SH-SY5Y (cell line): ENCODE data around the gene JTB.

ENCODE experiments used
- GATA2 ChIP-seq: IDR thresholded peaks from 2 replicates; pipeline ENCODE4 v1.6.1; 2011; ENCODE audit warnings: mild to moderate bottlenecking, low read depth, low read length
- GATA3 ChIP-seq: IDR thresholded peaks from 2 replicates; pipeline ENCODE4 v1.6.1; 2011; ENCODE audit warnings: low read depth, mild to moderate bottlenecking, low read length, moderate library complexity

- TF ChIP-seq GATA2 (no peak), GATA3 (no peak)
Observed at GRCh38 chr1:153957744-153958110, 19.7 kb downstream of the JTB start.
